HG02763 (cell line): ENCODE data around the gene TRIP13.

Experiments used
- ATAC-seq: cut with Tn5 transposase; IDR thresholded peaks from one replicate; pipeline ENCODE4 v1.9.1; 2021; ENCODE audit warnings: mild to moderate bottlenecking, moderate library complexity; ENCODE audit not compliant: unreplicated experiment

Gene TRIP13

GRCh38 chr5:963673-964531 is 71.2 kb downstream of the TRIP13 start:
- ATAC-seq = peak; percentile 76

GRCh38 chr5:964821-965220 is 72.1 kb downstream of the TRIP13 start:
- no peak for ATAC-seq

GRCh38 chr5:965604-966344 is 73.1 kb downstream of the TRIP13 start:
- ATAC-seq = no peak

- ATAC-seq = no peak
Observed at GRCh38 chr5:966345-966710, 73.6 kb downstream of the TRIP13 start.

DNA sequence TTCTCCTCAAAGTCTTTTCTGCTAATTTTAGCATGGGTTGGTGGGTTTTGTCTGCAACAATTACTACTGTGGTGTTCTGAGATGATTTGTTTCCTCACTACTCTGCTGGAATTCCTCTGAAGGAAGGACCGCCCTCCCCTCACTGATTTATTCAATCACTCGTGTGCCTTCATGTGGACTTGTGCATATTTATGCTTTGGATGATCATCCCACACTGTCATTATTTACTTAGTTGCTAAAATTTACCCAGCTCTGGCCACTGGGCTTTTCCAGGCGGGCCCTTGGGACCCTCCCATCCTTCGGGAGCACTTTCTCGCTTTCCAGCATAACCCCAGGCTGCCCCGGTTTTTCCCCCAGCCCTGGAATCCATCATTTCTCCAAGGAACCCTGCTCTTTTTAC is 74.3 kb downstream of the TRIP13 start:
- ATAC-seq = no peak
